Activated CD4-positive, alpha-beta T cell treated with anti-CD3 and anti-CD28 coated beads, Interleukin-2, amount 10 ng/mL, durations not matched to agents 7 days and 5 days (primary cell): ENCODE measurements around the gene EPHA1. TPM values are rescaled to one million over a fixed set of nuclear protein-coding genes. Genes with fewer than 3 reads are reported as not detected.
"Not testable (repeated sequence)": the region's sequence is repeated elsewhere in the genome, so short reads cannot be mapped to it uniquely, and the experiment has no call there.

Experiments
- CTCF ChIA-PET: fragments of 350-600 bp; sonication (Branson Sonifier 250); formaldehyde crosslinking; loops from one replicate; lab custom pipeline; 2021; ENCODE audit warnings: antibody characterized with exemption; lab: Charles Lee
- POLR2A ChIA-PET: fragments of 350-600 bp; sonication (Branson Sonifier 250); formaldehyde crosslinking; loops from one replicate; lab custom pipeline; 2021; ENCODE audit warnings: antibody characterized with exemption; lab: Charles Lee
- DNase-seq: peaks from one replicate; pipeline ENCODE4 v3.0.0-alpha.2; 2020
- H3K27ac Mint-ChIP-seq: one replicate; pipeline ENCODE4 v1.8.0; 2021; ENCODE audit warnings: mild to moderate bottlenecking, moderate library complexity, mixed read lengths
- H3K27me3 Mint-ChIP-seq: one replicate; pipeline ENCODE4 v1.8.0; 2021; ENCODE audit warnings: mixed read lengths
- H3K36me3 Mint-ChIP-seq: one replicate; pipeline ENCODE4 v1.8.0; 2021; ENCODE audit warnings: low read depth, mixed read lengths
- H3K4me1 Mint-ChIP-seq: one replicate; pipeline ENCODE4 v1.8.0; 2021; ENCODE audit warnings: mixed read lengths
- H3K4me3 Mint-ChIP-seq: one replicate; pipeline ENCODE4 v1.8.0; 2021; ENCODE audit warnings: mild to moderate bottlenecking, moderate library complexity, mixed read lengths
- H3K9me3 Mint-ChIP-seq: one replicate; pipeline ENCODE4 v1.8.0; 2021; ENCODE audit warnings: mixed read lengths
- total RNA-seq, 2 experiments: library from RNA; stranded (reverse); gene quantifications; one replicate each; pipeline ENCODE4 v1.2.3, GENCODE V29; 2021

Gene EPHA1
- total RNA-seq, 2 experiments from 2014 or later = 10.0 to 11.4 TPM

DNA sequence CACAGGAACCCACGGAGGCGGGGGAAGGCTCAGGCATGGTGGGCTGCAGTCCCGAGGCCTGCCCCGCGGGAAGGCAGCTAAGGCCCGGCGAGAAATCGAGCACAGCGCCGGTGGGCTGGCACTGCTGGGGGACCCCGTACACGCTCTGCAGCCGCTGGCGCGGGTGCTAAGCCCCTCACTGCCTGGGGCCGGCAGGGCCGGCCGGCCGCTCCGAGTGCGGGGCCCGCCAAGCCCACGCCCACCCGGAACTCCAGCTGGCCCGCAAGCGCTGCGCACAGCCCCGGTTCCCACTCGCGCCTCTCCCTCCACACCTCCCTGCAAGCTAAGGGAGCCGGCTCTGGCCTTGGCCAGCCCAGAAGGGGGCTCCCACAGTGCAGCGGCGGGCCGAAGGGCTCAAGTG is 15.8 kb upstream of the EPHA1 start:
- H3K27ac Mint-ChIP-seq, POLR2A ChIA-PET, DNase-seq, H3K27me3 Mint-ChIP-seq, H3K36me3 Mint-ChIP-seq, H3K4me3 Mint-ChIP-seq, H3K9me3 Mint-ChIP-seq: not testable (repeated sequence)
- peaks cover 11% of the 10 kb centered on the region for H3K4me1 Mint-ChIP-seq
- CTCF ChIA-PET = interaction anchor here (1.1 kb wide), 1 partner anchor 184 kb away, joined by 4 read pairs; no protein-coding TSS in a partner anchor

DNA sequence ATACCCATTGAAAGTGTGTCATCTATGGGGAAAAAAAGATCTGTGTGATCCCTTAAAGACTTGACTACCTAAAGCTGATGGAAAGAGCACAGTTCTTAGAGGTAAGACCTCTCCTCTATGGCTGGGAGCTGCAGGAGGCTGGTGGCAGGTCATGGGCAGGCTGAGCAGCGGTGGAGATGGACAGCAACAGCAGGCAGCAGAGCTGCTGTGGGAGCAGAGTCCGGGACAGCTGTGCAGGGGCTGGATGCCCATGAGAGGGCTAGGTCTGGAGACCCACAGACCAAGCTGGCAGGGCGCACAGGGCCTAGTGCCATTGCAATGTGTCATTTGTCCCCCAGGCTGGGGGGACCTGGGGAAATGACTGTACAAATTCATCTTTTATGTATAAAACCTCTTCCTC is 13.4 kb upstream of the EPHA1 start:
- no peak for DNase-seq
- Mint-ChIP-seq H3K4me1 (peaks cover 12% of the 10 kb centered on the region), H3K27me3 (no peaks in the 10 kb centered on the region), H3K36me3 (no peaks in the 10 kb centered on the region), H3K9me3 (peaks cover 7% of the 10 kb centered on the region), H3K4me3 (no peak overlapping the region), H3K27ac (no peak overlapping the region)
- CTCF ChIA-PET = interaction anchor here (0.6 to 1.2 kb wide), 3 partner anchors 92 to 207 kb away, joined by 3 read pairs; no protein-coding TSS in a partner anchor
- POLR2A ChIA-PET = no interaction called here

DNA sequence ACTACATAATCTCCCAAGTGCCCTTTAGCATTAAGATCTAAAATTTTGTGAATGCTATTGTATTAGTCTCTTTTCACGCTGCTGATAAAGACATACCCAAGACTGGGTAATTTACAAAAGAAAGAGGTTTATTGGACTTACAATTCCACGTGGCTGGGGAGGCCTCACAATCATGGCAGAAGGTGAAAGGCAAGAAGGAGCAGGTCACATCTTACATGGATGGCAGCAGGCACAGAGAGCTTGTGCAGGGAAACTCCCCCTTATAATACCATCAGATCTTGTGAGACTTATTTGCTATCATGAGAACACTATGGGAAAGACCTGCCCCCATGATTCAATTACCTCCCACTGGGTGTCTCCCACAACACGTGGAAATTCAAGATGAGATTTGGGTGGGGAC is 12.0 kb upstream of the EPHA1 start:
- H3K27me3 Mint-ChIP-seq, DNase-seq, CTCF ChIA-PET, H3K27ac Mint-ChIP-seq, POLR2A ChIA-PET, H3K4me3 Mint-ChIP-seq, H3K9me3 Mint-ChIP-seq, H3K36me3 Mint-ChIP-seq, H3K4me1 Mint-ChIP-seq: not testable (repeated sequence)

DNA sequence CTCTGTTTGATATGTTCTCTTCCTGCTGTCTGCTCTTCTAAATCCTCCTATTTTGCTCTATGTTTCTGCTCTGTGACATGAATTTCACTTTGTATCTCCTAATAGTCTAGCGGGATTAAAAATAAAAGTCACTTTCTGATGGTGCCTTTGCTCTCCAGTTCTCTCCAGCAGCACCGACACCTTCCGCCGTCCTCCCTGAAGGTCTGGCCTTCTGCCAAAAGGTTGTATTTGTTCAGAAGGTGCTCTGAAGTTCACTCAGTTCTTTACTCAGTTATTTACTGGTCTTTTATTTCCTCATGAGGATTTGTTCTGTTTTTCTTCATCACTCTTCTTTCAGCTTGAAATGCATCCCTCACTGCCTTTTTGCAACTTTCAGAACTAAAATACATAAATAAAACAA is 11.2 kb upstream of the EPHA1 start:
- Mint-ChIP-seq H3K4me3 (no peak overlapping the region), H3K36me3 (no peaks in the 10 kb centered on the region), H3K27ac (no peak overlapping the region), H3K4me1 (peaks cover 6% of the 10 kb centered on the region), H3K27me3 (no peaks in the 10 kb centered on the region), H3K9me3 (peaks cover 7% of the 10 kb centered on the region)
- POLR2A ChIA-PET = no interaction called here
- CTCF ChIA-PET = no interaction called here
- DNase-seq = no peak

DNA sequence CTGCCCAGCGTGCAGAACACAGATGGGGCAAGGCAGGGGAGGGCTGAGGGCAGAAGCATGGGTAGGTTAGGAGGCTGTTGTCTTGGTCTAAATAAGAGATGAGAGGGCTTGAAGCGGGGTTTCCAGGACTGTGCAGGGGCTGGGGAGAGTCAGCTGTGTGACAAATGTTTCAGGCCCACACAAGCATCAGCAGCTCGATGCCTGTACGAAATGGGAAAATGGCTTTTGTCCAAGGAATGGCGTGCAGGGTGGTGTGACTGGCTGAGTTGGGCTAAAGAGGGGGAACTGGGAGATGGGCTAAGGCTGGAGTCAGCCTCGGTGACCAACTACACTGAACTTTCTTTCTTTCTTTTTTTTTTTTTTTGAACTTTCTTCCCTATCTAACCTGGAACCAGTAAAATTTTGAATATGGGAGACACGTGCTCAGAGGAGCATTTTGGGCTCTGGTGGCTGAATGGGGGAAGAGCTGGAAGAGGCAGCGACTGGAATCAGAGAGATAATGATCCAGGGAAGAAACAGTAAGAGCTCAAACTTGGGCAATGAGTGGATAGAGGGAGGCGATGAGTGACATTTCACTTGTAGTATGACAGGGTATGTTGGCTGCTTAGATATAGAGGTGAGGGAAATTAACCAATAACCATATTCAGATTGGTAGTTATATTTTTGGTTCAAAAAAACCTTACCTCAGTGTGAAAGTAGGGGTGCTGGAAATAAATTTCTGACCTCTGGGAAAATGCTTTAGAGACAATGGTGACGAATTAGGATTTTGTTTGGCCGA is 10.2 kb upstream of the EPHA1 start:
- DNase-seq = no peak
- Mint-ChIP-seq H3K4me1 (peaks cover 6% of the 10 kb centered on the region), H3K27me3 (no peaks in the 10 kb centered on the region), H3K9me3 (peaks cover 7% of the 10 kb centered on the region), H3K36me3 (no peaks in the 10 kb centered on the region), H3K27ac (no peak overlapping the region), H3K4me3 (no peak overlapping the region)
- ChIA-PET CTCF (interaction anchor here (0.6 to 0.7 kb wide), 3 partner anchors 12 to 863 kb away, joined by 3 to 4 read pairs (median 4); no protein-coding TSS in a partner anchor), POLR2A (no interaction called here)

DNA sequence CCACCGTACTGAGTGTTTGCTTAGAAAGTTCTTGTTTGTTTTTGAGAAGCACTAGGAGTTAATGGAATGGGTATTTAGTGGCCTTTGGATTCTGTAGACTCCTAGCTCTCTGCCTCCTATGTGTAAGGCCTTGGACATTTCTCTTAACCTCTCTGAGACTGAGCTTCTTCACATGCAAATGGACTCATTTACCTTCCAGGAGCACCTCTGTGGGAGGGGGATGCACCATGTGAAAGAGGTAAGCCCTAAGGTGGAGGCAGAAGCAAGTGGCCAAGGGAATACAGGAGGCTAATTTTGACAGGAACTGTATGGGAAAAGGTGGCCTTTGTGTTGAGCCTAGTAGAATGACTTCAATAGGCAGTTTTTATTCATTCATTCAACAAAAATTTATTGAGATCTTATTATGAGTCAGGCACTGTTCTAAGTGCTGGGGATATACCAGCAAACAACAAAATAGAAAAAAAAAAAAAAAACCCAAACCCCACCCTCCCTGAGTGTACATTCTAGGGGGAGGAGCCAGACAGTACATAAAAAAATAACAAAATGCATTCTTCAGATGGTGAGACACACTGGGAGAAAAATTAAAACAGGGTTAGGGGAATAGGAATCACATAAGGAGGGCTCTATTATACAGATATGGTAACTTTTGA is 9.2 kb upstream of the EPHA1 start:
- POLR2A ChIA-PET = no interaction called here
- Mint-ChIP-seq H3K4me3 (no peak overlapping the region), H3K27ac (no peak overlapping the region), H3K9me3 (peaks cover 7% of the 10 kb centered on the region), H3K27me3 (no peaks in the 10 kb centered on the region), H3K36me3 (no peaks in the 10 kb centered on the region), H3K4me1 (peaks cover 6% of the 10 kb centered on the region)
- no peak for DNase-seq
- CTCF ChIA-PET = interaction anchor here (1.2 to 1.9 kb wide), 6 partner anchors 11 to 177 kb away, joined by 3 to 8 read pairs (median 4); no protein-coding TSS in a partner anchor

DNA sequence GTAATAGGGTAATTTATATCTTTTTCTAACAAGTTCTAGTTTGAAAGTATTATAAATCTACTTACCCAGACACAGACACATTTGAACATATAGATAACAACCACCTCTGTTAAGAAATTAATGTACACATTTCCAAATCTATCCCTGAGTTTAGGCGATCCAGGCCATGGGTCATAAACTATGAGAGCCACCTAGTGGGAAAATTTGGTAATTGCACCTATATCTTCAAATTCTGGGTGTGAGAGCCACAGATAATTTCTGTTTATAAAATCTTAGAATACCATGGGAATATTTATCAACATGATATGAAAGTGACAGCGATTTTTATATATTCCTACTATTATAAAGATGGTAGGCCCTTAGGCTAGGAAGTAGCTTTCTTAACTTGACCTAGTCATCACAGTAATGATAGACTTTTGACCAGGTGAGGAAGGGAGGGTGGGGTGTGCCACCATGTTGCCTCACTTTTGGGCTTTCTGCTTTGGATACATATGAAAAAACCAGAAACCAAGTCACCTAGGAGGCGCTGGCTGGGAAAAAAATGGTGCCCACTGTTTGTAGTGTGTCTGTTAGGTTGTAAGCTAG is 8.0 kb upstream of the EPHA1 start:
- peak; percentile 47 for DNase-seq
- H3K36me3 Mint-ChIP-seq = no peaks in the 10 kb centered on the region

DNA sequence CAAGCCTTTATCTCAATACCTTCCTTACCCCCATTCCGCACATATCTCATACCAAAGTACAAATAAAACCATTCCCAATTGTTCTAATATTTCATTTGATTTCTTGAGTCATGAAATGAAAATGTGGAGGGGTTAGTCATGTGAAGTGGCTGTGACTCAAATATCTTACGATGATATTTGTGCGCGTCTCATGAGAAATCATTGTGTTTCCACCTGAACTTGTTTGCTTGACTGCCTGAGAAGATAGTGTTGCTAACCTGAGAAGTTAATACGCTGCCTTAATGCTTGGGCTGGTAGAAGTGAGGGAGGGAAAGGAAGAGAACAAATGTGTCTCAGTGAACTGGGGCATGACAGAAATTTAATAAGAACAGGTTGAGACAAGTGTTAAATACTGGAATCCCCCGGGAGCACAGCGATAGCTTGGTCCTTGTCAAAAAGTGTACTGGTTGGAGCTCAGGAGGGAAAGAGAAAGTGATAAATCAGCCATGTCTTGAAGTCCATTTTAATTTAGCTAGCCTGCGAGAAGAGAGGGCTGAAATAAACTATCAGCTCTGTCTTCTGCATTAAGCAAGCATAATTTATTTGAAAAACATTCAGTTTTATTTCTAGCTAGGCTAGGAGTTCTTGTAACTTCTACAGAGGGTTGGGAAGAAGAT is 7.2 kb upstream of the EPHA1 start:
- Mint-ChIP-seq H3K27ac (no peak overlapping the region), H3K9me3 (peaks cover 4% of the 10 kb centered on the region), H3K36me3 (no peaks in the 10 kb centered on the region), H3K27me3 (no peaks in the 10 kb centered on the region), H3K4me1 (peaks cover 6% of the 10 kb centered on the region), H3K4me3 (no peak overlapping the region)
- no peak for DNase-seq
- POLR2A ChIA-PET = interaction anchor here (1.1 kb wide), 1 partner anchor 176 kb away, joined by 3 read pairs; no protein-coding TSS in a partner anchor
- CTCF ChIA-PET = interaction anchor here (0.8 to 2.3 kb wide), 5 partner anchors 9 to 175 kb away, joined by 3 to 8 read pairs (median 7); no protein-coding TSS in a partner anchor

More for the DNA sequence above, 8.0 kb upstream of the EPHA1 start:
- no peak overlapping the region for H3K27ac Mint-ChIP-seq
- H3K4me3 Mint-ChIP-seq = no peak overlapping the region
- CTCF ChIA-PET = interaction anchor here (1.2 to 2.3 kb wide), 9 partner anchors 10 to 176 kb away, joined by 3 to 8 read pairs (median 4); no protein-coding TSS in a partner anchor
- H3K9me3 Mint-ChIP-seq = peaks cover 7% of the 10 kb centered on the region
- H3K4me1 Mint-ChIP-seq = peaks cover 6% of the 10 kb centered on the region
- POLR2A ChIA-PET = interaction anchor here (1.1 kb wide), 1 partner anchor 176 kb away, joined by 3 read pairs; no protein-coding TSS in a partner anchor
- H3K27me3 Mint-ChIP-seq = no peaks in the 10 kb centered on the region

DNA sequence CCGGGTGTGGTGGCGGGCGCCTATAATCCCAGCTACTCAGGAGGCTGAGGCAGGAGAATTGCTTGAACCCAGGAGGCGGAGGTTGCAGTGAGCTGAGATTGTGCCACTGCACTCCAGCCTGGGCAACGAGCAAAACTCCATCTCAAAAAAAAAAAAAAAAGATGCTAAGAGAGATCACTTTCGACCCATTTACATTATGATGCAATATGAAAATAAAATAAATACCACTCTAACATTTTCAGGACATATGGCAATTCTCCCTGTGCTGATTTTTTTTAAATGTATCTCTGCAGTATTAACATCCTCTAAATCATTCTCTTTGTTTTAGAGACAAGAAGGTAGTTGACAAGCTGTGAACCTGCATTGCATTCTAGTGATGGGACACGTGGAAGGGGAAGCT is 6.6 kb upstream of the EPHA1 start:
- DNase-seq, H3K4me3 Mint-ChIP-seq, H3K27me3 Mint-ChIP-seq, H3K27ac Mint-ChIP-seq, H3K9me3 Mint-ChIP-seq, POLR2A ChIA-PET, H3K36me3 Mint-ChIP-seq: not testable (repeated sequence)
- peaks cover 10% of the 10 kb centered on the region for H3K4me1 Mint-ChIP-seq
- CTCF ChIA-PET = interaction anchor here (0.6 to 2.3 kb wide), 6 partner anchors 8 to 226 kb away, joined by 3 to 8 read pairs (median 4); no protein-coding TSS in a partner anchor

DNA sequence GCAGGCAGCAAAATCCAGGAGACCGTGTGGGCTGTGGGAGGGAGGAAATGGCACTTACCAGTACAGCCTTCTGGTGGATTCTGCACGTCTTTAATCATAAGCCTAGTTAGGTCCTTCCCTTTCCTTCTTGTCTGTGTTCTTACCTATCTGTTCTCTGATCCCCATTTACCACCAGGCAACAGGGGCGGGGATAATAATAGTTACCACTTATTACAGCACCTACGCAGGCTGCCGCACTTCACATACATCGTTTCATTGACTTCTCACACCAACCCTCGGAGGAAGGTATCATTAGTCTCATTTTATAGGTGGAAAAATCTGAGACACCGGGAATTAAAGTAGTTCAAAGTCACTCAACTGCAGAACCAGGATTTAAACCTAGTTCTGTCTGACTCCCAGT is 4.5 kb upstream of the EPHA1 start:
- H3K36me3 Mint-ChIP-seq = no peaks in the 10 kb centered on the region
- no peak overlapping the region for H3K4me3 Mint-ChIP-seq
- no peaks in the 10 kb centered on the region for H3K27me3 Mint-ChIP-seq
- ChIA-PET CTCF (interaction anchor here (0.6 kb wide), 1 partner anchor 33 kb away, joined by 3 read pairs; no protein-coding TSS in a partner anchor), POLR2A (no interaction called here)
- no peak for DNase-seq
- H3K4me1 Mint-ChIP-seq = peaks cover 23% of the 10 kb centered on the region
- no peak overlapping the region for H3K27ac Mint-ChIP-seq
- H3K9me3 Mint-ChIP-seq = no peaks in the 10 kb centered on the region

DNA sequence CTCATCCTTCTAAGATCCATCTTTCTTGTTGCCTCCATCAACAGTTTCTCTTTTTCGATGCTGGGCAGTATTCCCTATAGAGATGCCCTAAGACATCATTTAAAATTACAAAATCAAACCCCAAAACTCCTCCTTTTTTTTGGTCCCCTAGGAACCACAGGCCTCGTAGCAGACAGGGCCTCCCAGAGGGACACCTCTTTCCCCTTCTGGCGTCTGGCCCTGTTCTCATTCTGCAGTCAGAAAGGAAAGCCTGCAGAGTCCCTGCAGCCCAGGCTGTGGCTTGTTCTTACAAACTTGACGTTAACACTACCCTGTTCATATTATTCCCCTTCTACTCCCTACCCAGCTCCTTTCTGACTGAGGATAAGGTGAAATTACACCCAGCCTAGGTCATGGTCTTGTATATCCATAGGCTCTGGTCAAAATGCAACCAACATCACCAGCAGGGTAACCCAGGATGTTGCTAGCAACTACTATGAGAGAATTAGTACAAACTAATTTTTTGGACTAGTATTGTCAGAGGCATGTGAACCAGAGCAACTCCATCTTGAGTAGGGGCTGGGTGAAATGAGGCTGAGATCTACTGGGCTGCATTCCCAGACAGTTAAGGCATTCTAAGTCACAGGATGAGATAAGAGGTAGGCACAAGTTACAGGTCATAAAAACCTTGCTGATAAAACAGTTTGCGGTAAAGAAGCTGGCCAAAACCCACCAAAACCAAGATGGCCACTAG is 3.5 kb upstream of the EPHA1 start:
- H3K4me3 Mint-ChIP-seq = no peak overlapping the region
- no peak for DNase-seq
- H3K36me3 Mint-ChIP-seq = peaks cover 2% of the 10 kb centered on the region
- H3K4me1 Mint-ChIP-seq = peaks cover 32% of the 10 kb centered on the region
- CTCF ChIA-PET = interaction anchor here (0.5 to 0.6 kb wide), 2 partner anchors 32 to 117 kb away, joined by 3 read pairs; no protein-coding TSS in a partner anchor
- no peaks in the 10 kb centered on the region for H3K9me3 Mint-ChIP-seq
- no peak overlapping the region for H3K27ac Mint-ChIP-seq
- no peaks in the 10 kb centered on the region for H3K27me3 Mint-ChIP-seq
- POLR2A ChIA-PET = no interaction called here
